CD4-positive, alpha-beta T cell treated with Interleukin-4 for 4 hours (primary cell): Measurements from ENCODE around the gene ZFHX3.

ENCODE experiments used
- DNase-seq: peaks from one replicate; pipeline ENCODE4 v3.0.0-alpha.2; 2020

Gene ZFHX3

GRCh38 chr16:73054813-73055482 lies 7.0 kb upstream of the ZFHX3 start:
- DNase-seq = no peak

DNA sequence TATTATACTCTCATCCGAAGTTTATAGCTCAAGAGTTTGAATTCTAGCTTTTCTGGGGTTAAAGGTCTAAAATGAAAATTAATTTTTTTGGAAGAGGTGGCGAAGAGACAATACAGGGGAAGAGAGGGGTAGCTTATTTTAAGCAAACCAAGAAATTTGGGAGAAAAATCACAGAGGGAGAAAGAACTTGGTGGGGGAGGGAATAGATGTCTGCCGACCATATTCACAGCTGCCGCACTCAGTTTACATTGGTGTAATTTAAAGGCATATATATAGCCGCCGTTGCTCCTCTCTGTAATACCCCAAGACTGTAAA lies 6.5 kb upstream of the ZFHX3 start:
- DNase-seq = no peak

DNA sequence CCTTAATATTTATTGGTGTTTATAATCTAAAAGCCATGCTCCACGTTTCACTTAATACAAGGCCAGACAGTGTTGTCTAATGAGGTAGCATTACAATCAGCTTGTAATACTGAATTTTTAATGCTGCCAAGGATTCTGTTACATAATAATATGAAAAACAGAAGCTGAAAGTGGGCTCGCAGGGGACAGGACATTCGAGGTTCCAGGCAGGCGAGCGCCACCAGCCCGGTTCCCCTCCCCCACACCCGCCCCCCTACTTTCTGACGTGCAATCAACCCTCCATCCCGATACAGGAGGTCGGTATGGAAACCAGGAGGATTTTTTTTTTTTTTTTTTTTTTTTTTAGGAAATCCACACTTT lies 6.2 kb upstream of the ZFHX3 start:
- DNase-seq = no peak

DNA sequence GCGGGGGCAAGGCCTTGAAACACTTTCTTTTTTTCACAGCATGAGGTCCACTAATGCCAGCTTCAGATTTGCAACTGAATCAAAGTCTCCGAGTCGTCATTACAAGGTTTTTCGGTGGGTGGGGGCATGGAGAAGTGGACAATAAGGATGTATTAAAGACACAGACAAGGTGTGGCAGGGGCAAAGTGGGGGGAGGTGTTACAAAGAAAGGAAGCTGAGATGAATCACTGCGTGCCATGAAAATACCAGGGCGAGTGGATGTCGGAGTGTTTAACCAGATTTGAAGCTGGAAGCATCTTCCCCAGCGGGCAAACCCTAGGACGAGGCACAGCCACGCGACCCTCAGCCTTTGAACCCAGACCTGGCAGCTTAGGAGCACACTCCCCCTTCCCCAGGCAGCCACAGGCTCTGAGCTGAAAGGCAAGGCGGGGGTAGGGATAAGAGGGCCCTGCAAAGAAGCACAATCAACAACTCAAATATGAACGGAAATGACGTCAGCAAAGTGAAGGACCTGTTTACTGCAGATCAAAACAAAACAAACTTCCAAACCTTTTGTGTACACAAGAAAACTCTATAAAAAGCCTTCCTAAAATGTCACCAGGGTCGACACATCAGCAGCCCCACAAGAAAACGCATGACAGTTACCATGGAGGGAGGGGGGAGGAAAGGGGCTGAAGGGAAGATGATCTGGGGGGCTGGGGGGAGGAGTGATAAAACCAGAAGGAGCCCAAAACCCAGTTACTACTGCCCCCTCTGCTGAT lies 5.6 kb upstream of the ZFHX3 start:
- no peak for DNase-seq

GRCh38 chr16:73053038-73053363 lies 5.1 kb upstream of the ZFHX3 start:
- no peak for DNase-seq

DNA sequence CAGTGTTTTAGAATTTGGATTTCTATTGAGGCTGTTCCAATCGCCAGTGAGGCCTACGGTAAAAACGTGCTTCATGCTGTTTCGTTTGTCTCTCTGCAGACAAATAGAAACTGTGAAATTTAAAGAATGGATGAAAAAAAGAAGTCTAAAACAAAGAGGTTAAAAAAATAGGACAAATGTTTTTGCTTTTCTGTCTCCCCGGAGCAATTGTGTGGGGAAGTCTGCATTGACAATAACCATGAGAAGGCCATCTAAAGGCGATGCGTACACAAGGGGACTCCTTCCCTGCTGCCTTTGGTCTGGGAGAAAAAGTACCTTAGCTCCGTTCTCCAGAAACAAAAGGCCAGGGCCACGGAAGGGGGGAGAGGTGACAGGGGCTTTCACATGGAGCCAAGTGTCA lies 4.6 kb upstream of the ZFHX3 start:
- DNase-seq = no peak

- DNase-seq = no peak
These were observed 4.0 kb upstream of the ZFHX3 start for GRCh38 chr16:73051961-73052360.

- DNase-seq = no peak
These were observed 3.3 kb upstream of the ZFHX3 start for GRCh38 chr16:73051226-73051625.

GRCh38 chr16:73050201-73051099 lies 2.5 kb upstream of the ZFHX3 start:
- no peak for DNase-seq

- no peak for DNase-seq
These were observed 1.6 kb upstream of the ZFHX3 start for GRCh38 chr16:73049511-73049910.

DNA sequence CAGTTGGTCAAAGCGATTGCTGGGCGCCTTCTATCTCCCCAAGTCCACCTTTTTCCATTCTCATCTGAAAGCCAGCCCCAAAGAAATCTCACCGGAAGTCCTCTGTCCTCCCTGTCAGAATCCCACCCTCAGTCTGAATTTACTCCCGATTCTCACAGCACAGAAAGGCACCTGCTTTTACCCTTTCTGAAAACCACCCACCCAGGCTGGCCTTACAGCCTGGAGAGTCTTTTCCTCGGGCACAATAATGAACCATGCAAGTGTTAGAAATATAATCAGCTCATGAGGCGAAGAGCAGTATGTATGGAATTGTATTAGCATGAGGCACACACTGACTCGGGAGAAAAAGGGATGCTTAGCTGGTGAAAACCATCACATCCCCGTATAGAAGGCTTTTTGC lies 1.2 kb upstream of the ZFHX3 start:
- DNase-seq = no peak

- DNase-seq = no peak
These were observed 558 bp upstream of the ZFHX3 start for GRCh38 chr16:73048292-73049080.

- DNase-seq = no peak
These were observed 750 bp downstream of the ZFHX3 start for GRCh38 chr16:73047221-73047535.

DNA sequence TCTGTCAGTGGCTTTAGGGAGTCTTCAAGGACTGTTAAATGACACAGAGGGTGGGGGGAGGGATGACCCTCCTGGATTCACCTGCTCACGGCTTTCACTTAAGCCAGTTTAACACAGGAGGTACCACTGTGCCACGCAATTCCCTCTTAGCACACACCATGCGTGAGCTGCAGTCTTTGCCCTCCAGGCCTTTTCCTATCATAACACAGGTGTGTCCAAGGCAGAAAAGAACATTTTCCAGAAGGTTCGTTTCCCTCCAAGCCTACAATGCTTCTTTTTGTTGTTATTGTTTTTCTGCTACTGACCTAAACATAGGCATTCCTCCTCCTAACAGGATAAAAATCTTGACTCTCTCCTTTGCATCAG lies 1.1 kb downstream of the ZFHX3 start:
- DNase-seq = no peak

GRCh38 chr16:73046202-73046848 lies 1.6 kb downstream of the ZFHX3 start:
- DNase-seq = no peak

GRCh38 chr16:73043828-73044467 lies 4.0 kb downstream of the ZFHX3 start:
- no peak for DNase-seq

- no peak for DNase-seq
These were observed 5.1 kb downstream of the ZFHX3 start for GRCh38 chr16:73042807-73043206.

GRCh38 chr16:73041676-73042075 lies 6.3 kb downstream of the ZFHX3 start:
- DNase-seq = no peak

DNA sequence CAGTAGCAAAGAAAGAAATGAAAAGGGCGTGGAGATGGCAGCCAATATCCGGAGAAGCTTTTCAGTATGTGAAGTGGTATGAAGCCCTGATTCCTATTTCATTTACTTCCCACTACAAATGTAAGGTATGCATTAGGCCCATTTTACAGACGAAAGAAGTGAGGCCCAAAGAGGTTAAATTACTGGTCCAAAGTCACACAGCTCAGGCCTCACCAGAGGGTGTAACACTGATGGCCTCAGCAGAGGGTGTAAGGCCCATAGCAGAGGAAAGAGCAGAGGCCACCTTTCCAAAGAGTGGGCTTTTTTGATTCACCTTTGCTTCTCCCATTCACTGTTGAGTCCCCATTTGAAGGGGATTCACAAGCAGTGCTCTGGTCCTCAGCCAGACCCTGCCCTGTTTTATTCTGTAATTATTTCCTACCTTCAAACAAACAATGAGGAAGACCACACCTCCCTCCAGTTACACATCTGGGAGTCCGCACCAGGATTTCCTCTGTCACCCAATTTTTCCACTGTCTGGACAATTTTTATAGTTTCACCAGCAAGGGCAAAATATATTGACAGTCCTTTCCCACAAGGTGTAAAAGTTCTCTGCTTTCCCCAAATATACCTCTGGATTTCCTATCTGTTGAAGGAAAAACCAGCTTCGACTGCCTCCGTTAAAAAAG lies 7.1 kb downstream of the ZFHX3 start:
- no peak for DNase-seq

DNA sequence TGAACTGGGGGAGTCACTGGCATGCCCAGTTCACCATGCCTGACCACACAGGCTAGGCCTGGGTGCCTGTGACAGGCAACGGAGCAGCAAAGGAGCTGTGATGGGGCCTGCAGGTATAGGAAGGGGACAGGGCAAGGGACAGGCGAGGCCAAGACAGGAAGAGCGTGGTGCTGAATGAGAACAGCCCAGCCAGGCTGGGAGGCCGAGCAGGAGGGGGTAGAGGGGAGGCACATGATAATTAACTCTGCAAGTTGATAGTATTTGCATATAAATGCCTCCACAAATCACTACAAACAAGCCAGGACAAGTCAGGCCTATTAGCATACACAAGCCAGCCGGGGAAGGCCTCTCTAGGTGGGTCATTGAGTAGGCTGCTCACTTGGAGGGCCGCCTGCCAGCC lies 7.8 kb downstream of the ZFHX3 start:
- no peak for DNase-seq

GRCh38 chr16:73037845-73038570 lies 9.9 kb downstream of the ZFHX3 start:
- DNase-seq = no peak
